Chondrocyte (in vitro differentiated cells): ENCODE results near the gene DAAM2. TPM values are rescaled to one million over a fixed set of nuclear protein-coding genes. Genes with fewer than 3 reads are reported as not detected.

Experiments
- DNase-seq: peaks from one replicate; pipeline ENCODE4 v3.0.0; 2021; ENCODE audit warnings: mixed read lengths, low spot score
- H3K27ac Mint-ChIP-seq: one replicate; pipeline ENCODE4 v1.8.0; 2021; ENCODE audit warnings: mild to moderate bottlenecking, moderate library complexity, mixed read lengths; ENCODE audit not compliant: unreplicated experiment
- H3K27me3 Mint-ChIP-seq: 2 replicates; pipeline ENCODE4 v1.8.0; 2021; ENCODE audit warnings: low read depth, mixed read lengths
- H3K36me3 Mint-ChIP-seq: 2 replicates; pipeline ENCODE4 v1.8.0; 2021; ENCODE audit warnings: low read depth, mixed read lengths
- H3K4me1 Mint-ChIP-seq: 2 replicates; pipeline ENCODE4 v1.8.0; 2021; ENCODE audit warnings: low read depth, mild to moderate bottlenecking, mixed read lengths
- H3K4me3 Mint-ChIP-seq: one replicate; pipeline ENCODE4 v1.8.0; 2021; ENCODE audit warnings: mild to moderate bottlenecking, moderate library complexity, mixed read lengths; ENCODE audit not compliant: unreplicated experiment
- H3K9me3 Mint-ChIP-seq: 2 replicates; pipeline ENCODE4 v1.8.0; 2021; ENCODE audit warnings: low read depth, mixed read lengths
- CTCF ChIP-seq: fragments of 200-600 bp; sonication (generic); IDR thresholded peaks from 2 replicates; pipeline ENCODE4 v1.5.0; 2021; ENCODE audit warnings: antibody characterized with exemption, mild to moderate bottlenecking, moderate library complexity
- total RNA-seq: library from RNA; stranded (reverse); gene quantifications from 3 replicates; pipeline ENCODE4 v1.2.1, GENCODE V29; 2021

DAAM2 gene
- total RNA-seq, 1 donor from 2014 or later = 142 TPM

GRCh38 chr6:39923394-39923793, 131.2 kb downstream of the DAAM2 start:
- Mint-ChIP-seq H3K4me3 (no peak overlapping the region), H3K9me3 (no peaks in the 10 kb centered on the region), H3K36me3 (peaks cover 44% of the 10 kb centered on the region), H3K27ac (no peak overlapping the region), H3K27me3 (no peaks in the 10 kb centered on the region), H3K4me1 (peaks cover 22% of the 10 kb centered on the region)
- no peak for DNase-seq
- no peak for TF ChIP-seq CTCF

GRCh38 chr6:39923861-39924260, 131.7 kb downstream of the DAAM2 start:
- Mint-ChIP-seq H3K27ac (no peak overlapping the region), H3K27me3 (no peaks in the 10 kb centered on the region), H3K9me3 (no peaks in the 10 kb centered on the region), H3K4me3 (no peak overlapping the region), H3K4me1 (peaks cover 27% of the 10 kb centered on the region), H3K36me3 (peaks cover 40% of the 10 kb centered on the region)
- DNase-seq = no peak
- no peak for TF ChIP-seq CTCF

- H3K4me3 Mint-ChIP-seq = no peak overlapping the region
- H3K27me3 Mint-ChIP-seq = no peaks in the 10 kb centered on the region
- DNase-seq = no peak
- no peaks in the 10 kb centered on the region for H3K9me3 Mint-ChIP-seq
- TF ChIP-seq CTCF = no peak
- H3K4me1 Mint-ChIP-seq = peaks cover 31% of the 10 kb centered on the region
- peaks cover 42% of the 10 kb centered on the region for H3K36me3 Mint-ChIP-seq
- no peak overlapping the region for H3K27ac Mint-ChIP-seq
Measured at GRCh38 chr6:39924283-39924682, 132.1 kb downstream of the DAAM2 start.

- Mint-ChIP-seq H3K9me3 (no peaks in the 10 kb centered on the region), H3K36me3 (peaks cover 35% of the 10 kb centered on the region), H3K27me3 (no peaks in the 10 kb centered on the region), H3K4me3 (no peak overlapping the region), H3K4me1 (peaks cover 41% of the 10 kb centered on the region), H3K27ac (no peak overlapping the region)
- no peak for DNase-seq
- TF ChIP-seq CTCF = no peak
Measured at GRCh38 chr6:39925191-39925930, 133.2 kb downstream of the DAAM2 start.

- no peaks in the 10 kb centered on the region for H3K27me3 Mint-ChIP-seq
- H3K36me3 Mint-ChIP-seq = peaks cover 31% of the 10 kb centered on the region
- H3K9me3 Mint-ChIP-seq = no peaks in the 10 kb centered on the region
- H3K4me1 Mint-ChIP-seq = peaks cover 46% of the 10 kb centered on the region
- H3K27ac Mint-ChIP-seq = no peak overlapping the region
- no peak for TF ChIP-seq CTCF
- DNase-seq = no peak
- H3K4me3 Mint-ChIP-seq = no peak overlapping the region
Measured at GRCh38 chr6:39925931-39926290, 133.7 kb downstream of the DAAM2 start.
